Kidney (tissue), 14 donors: Measurements from ENCODE around the gene NTMT2. TPM values are rescaled to one million over a fixed set of nuclear protein-coding genes. Genes with fewer than 3 reads are reported as not detected.

Experiments used
- DNase-seq, 5 donors: peaks; one replicate each; pipeline ENCODE4 v3.0.0-alpha.2; 2013 to 2020
- FAIRE-seq: peaks from 2 replicates; lab custom pipeline; 2012; peaks lifted over from hg19 to GRCh38; lab: Jason Lieb, UNC
- H3K27ac ChIP-seq, 2 donors: one replicate each; pipeline ENCODE4 v1.7.0; 2013; ENCODE audit warnings: low read depth in 2 of 2, low read length in 2 of 2, inconsistent platforms in 1 of 2
- H3K27me3 ChIP-seq: one replicate; pipeline ENCODE4 v1.7.1; 2013; ENCODE audit warnings: low read length, inconsistent platforms; ENCODE audit not compliant: control insufficient read depth, insufficient read depth
- H3K36me3 ChIP-seq, 3 donors: one replicate each; pipeline versions ENCODE4 v1.7.0 to v1.7.1; 2013; ENCODE audit warnings: low read length in 3 of 3, control low read depth in 1 of 3, inconsistent platforms in 1 of 3; ENCODE audit not compliant: insufficient read depth in 3 of 3, control insufficient read depth in 2 of 3
- H3K4me1 ChIP-seq, 3 donors: one replicate each; pipeline versions ENCODE4 v1.7.0 to v1.7.1; 2013; ENCODE audit warnings: low read length in 3 of 3, inconsistent platforms in 1 of 3, low read depth in 1 of 3; ENCODE audit not compliant: control insufficient read depth in 2 of 3, insufficient read depth in 2 of 3
- H3K4me3 ChIP-seq, 3 donors: one replicate each; pipeline versions ENCODE4 v1.7.0 to v1.8.1; 2013; ENCODE audit warnings: low read length in 3 of 3, control low read depth in 1 of 3, inconsistent platforms in 1 of 3
- H3K9ac ChIP-seq, 3 donors: one replicate each; pipeline versions ENCODE4 v1.7.0 to v1.7.1; 2013; ENCODE audit warnings: low read length in 3 of 3, control low read depth in 1 of 3, inconsistent platforms in 1 of 3
- H3K9me3 ChIP-seq, 3 donors: one replicate each; pipeline versions ENCODE4 v1.7.0 to v1.7.1; 2013; ENCODE audit warnings: low read length in 3 of 3, control low read depth in 1 of 3, inconsistent platforms in 1 of 3; ENCODE audit not compliant: control insufficient read depth in 2 of 3, insufficient read depth in 1 of 3
- CTCF ChIP-seq: IDR thresholded peaks from 3 replicates; pipeline ENCODE4 v1.5.1; 2012; ENCODE audit warnings: mild to moderate bottlenecking, moderate library complexity, borderline replicate concordance; ENCODE audit not compliant: insufficient read depth; ENCODE audit errors: extremely low read depth
- intact Hi-C: fragments of 100-400 bp; cut with DNase I; formaldehyde crosslinking; loops from one replicate; pipeline ENCODE4 v1.11.1; 2022
- polyA plus RNA-seq: library from polyadenylated mRNA; stranded (reverse); fragments of 350-450 nt; fragmentation: Illumina TruSeq; extraction: RNeasy Lipid Tissue Mini Kit (QIAGEN cat#74804); gene quantifications from one replicate; pipeline ENCODE4 v1.2.3, GENCODE V29; 2014; ENCODE audit warnings: low read depth, low replicate concordance; ENCODE audit not compliant: insufficient read depth
- total RNA-seq: library from RNA; stranded (reverse); fragmentation: NEBNext Ultra II Directional; extraction: Animal tissue kit (Norgen Biotek cat#: 25700); gene quantifications from one replicate; pipeline ENCODE4 v1.2.1, GENCODE V29; 2021
- donor health status: control.
- donor health status: control.
- donor health status: control.
- donor health status: control.
- donor health status: control.
- donor health status: DM: yes; HTN: yes; CAD: no.
- donor health status: Normal renal cell carcinoma (clear cell type).

NTMT2 gene
- total and polyA plus RNA-seq, 2 donors from 2014 or later, result not detected

- no peak overlapping the region for H3K27ac ChIP-seq
Observed at GRCh38 chr1:170213596-170213995, 67.8 kb downstream of the NTMT2 start.

GRCh38 chr1:170214117-170215032, 68.6 kb downstream of the NTMT2 start:
- no peaks in the 10 kb centered on the region for H3K36me3 ChIP-seq
- H3K9ac ChIP-seq, result no peak overlapping the region
- TF ChIP-seq CTCF, result no peak
- H3K27ac ChIP-seq, result no peak overlapping the region
- intact Hi-C loops, result no loop called here
- H3K9me3 ChIP-seq, result no peaks in the 10 kb centered on the region
- H3K4me1 ChIP-seq, result peaks cover 0 to 3% (median 0%) of the 10 kb centered on the region in 3 donors
- no peak overlapping the region for H3K4me3 ChIP-seq
- FAIRE-seq (no peak), DNase-seq (peak in 4 of 5 donors; percentile 27 to 45 (median 34))
- H3K27me3 ChIP-seq, result no peaks in the 10 kb centered on the region

More at GRCh38 chr1:170213596-170213995, 67.8 kb downstream of the NTMT2 start:
- Histone ChIP-seq H3K4me1 (peaks cover 0 to 3% (median 0%) of the 10 kb centered on the region in 3 donors), H3K9me3 (no peaks in the 10 kb centered on the region), H3K27me3 (no peaks in the 10 kb centered on the region), H3K36me3 (no peaks in the 10 kb centered on the region), H3K9ac (no peak overlapping the region), H3K4me3 (no peak overlapping the region)
- intact Hi-C loops, result no loop called here
- no peak for TF ChIP-seq CTCF
- FAIRE-seq, result no peak
- no peak for DNase-seq

GRCh38 chr1:170215072-170215885, 69.5 kb downstream of the NTMT2 start:
- intact Hi-C loops, result no loop called here
- no peak overlapping the region for H3K27ac ChIP-seq

More at GRCh38 chr1:170215072-170215885, 69.5 kb downstream of the NTMT2 start:
- DNase-seq (no peak), FAIRE-seq (no peak)
- no peak for TF ChIP-seq CTCF
- no peaks in the 10 kb centered on the region for H3K9me3 ChIP-seq
- no peak overlapping the region for H3K9ac ChIP-seq
- H3K4me3 ChIP-seq, result no peak overlapping the region
- no peaks in the 10 kb centered on the region for H3K36me3 ChIP-seq
- no peaks in the 10 kb centered on the region for H3K27me3 ChIP-seq
- peaks cover 0 to 3% (median 0%) of the 10 kb centered on the region in 3 donors for H3K4me1 ChIP-seq
